Lung (tissue), 12 donors: Measurements from ENCODE around the gene TDRD7. TPM values are rescaled to one million over a fixed set of nuclear protein-coding genes. Genes with fewer than 3 reads are reported as not detected.
"Not testable (repeated sequence)": the region's sequence is repeated elsewhere in the genome, so short reads cannot be mapped to it uniquely, and the experiment has no call there.

ENCODE experiments used
- ATAC-seq: fragments of 200-7000 bp; cut with Tn5 transposase; one replicate; pipeline ENCODE4 v1.9.1; 2020; ENCODE audit warnings: moderate number of reproducible peaks; ENCODE audit not compliant: insufficient read depth, low FRiP score
- DNase-seq, 3 donors: peaks; one replicate each; pipeline ENCODE4 v3.0.0-alpha.2; 2013 to 2017
- H3K27ac ChIP-seq, 2 donors: one replicate each; pipeline ENCODE4 v1.5.1; 2013; ENCODE audit warnings: mild to moderate bottlenecking in 2 of 2, moderate library complexity in 2 of 2, control low read depth in 1 of 2, inconsistent platforms in 1 of 2, low read depth in 1 of 2, low read length in 1 of 2
- H3K27me3 ChIP-seq, 3 donors: one replicate each; pipeline ENCODE4 v1.5.1; 2013; ENCODE audit warnings: low read length in 2 of 3; ENCODE audit not compliant: control insufficient read depth in 3 of 3, insufficient read depth in 3 of 3
- H3K36me3 ChIP-seq, 4 donors: one replicate each; pipeline ENCODE4 v1.5.1; 2013; ENCODE audit warnings: low read length in 4 of 4, mild to moderate bottlenecking in 1 of 4, moderate library complexity in 1 of 4; ENCODE audit not compliant: control insufficient read depth in 4 of 4, insufficient read depth in 4 of 4
- H3K4me1 ChIP-seq, 5 donors: one replicate each; pipeline ENCODE4 v1.5.1; 2013; ENCODE audit warnings: low read length in 5 of 5, mild to moderate bottlenecking in 2 of 5, moderate library complexity in 1 of 5; ENCODE audit not compliant: control insufficient read depth in 5 of 5, insufficient read depth in 5 of 5
- H3K4me3 ChIP-seq: one replicate; pipeline ENCODE4 v1.5.1; 2013; ENCODE audit warnings: mild to moderate bottlenecking, control low read depth, moderate library complexity
- H3K9ac ChIP-seq, 2 donors: one replicate each; pipeline ENCODE4 v1.5.1; 2013; ENCODE audit warnings: low read length in 2 of 2, control low read depth in 1 of 2; ENCODE audit not compliant: insufficient read depth in 1 of 2
- H3K9me3 ChIP-seq, 4 donors: one replicate each; pipeline ENCODE4 v1.5.1; 2013; ENCODE audit warnings: low read length in 3 of 4, mild to moderate bottlenecking in 1 of 4, moderate library complexity in 1 of 4; ENCODE audit not compliant: control insufficient read depth in 4 of 4, insufficient read depth in 3 of 4
- CTCF ChIP-seq: IDR thresholded peaks from 2 replicates; pipeline ENCODE4 v1.5.1; 2012; ENCODE audit warnings: mild to moderate bottlenecking; ENCODE audit errors: control extremely low read depth, extremely low read depth
- WGBS, 2 donors: extraction: QIAGEN DNeasy Blood & Tissue Kit; methylation state at CpG; one replicate each; pipeline ENCODE4 v1.1.7; 2013; 5-methylcytosine and 5-hydroxymethylcytosine counted together
- polyA plus RNA-seq, 2 donors: library from polyadenylated mRNA; stranded (reverse); fragments of 200-250 nt; gene quantifications; one replicate each; pipeline ENCODE4 v1.2.1, GENCODE V29; 2013
- total RNA-seq, 2 donors: library from RNA; depleted of rRNA in 1 of 2; stranded (reverse); fragments of >200 nt in 1 of 2; gene quantifications; one replicate each; pipeline ENCODE4 v1.2.1, GENCODE V29; 2014 to 2021
- donor health status: control.
- donor health status: control.
- donor health status: Bipolar disorder and iron deficiency.
- donor health status: healthy.
- donor health status: DM: yes; HTN: yes; CAD: no.

Gene TDRD7
- total and polyA plus RNA-seq, 4 donors, result 6.8 to 13.3 (median 11.7) TPM

- ATAC-seq (no peak), DNase-seq (no peak)
- Histone ChIP-seq H3K4me3 (no peak overlapping the region), H3K36me3 (peaks cover 0 to 7% (median 1%) of the 10 kb centered on the region in 4 donors), H3K9ac (no peak overlapping the region), H3K9me3 (no peaks in the 10 kb centered on the region), H3K27me3 (no peaks in the 10 kb centered on the region), H3K4me1 (no peaks in the 10 kb centered on the region), H3K27ac (no peak overlapping the region)
- WGBS, 2 donors, result 50 to 67% methylated on average over 3 of the region's 3 CpGs
- TF ChIP-seq CTCF, result no peak
Measured at GRCh38 chr9:97447001-97447400, 35.1 kb downstream of the TDRD7 start.

GRCh38 chr9:97453573-97453972, 41.7 kb downstream of the TDRD7 start:
- 93 to 96% methylated on average over 3 of the region's 3 CpGs for WGBS, 2 donors

GRCh38 chr9:97456841-97457240, 44.9 kb downstream of the TDRD7 start:
- H3K27ac ChIP-seq, H3K9me3 ChIP-seq, H3K27me3 ChIP-seq, DNase-seq, H3K4me3 ChIP-seq, H3K36me3 ChIP-seq, ATAC-seq, H3K9ac ChIP-seq, H3K4me1 ChIP-seq: not testable (repeated sequence)

More at GRCh38 chr9:97453573-97453972, 41.7 kb downstream of the TDRD7 start:
- not testable (repeated sequence) for H3K36me3 ChIP-seq, H3K27me3 ChIP-seq, DNase-seq, H3K9me3 ChIP-seq, H3K9ac ChIP-seq, H3K27ac ChIP-seq, H3K4me1 ChIP-seq, ATAC-seq, H3K4me3 ChIP-seq

- ATAC-seq (no peak), DNase-seq (no peak)
- no peak overlapping the region for H3K27ac ChIP-seq
- no peaks in the 10 kb centered on the region for H3K9me3 ChIP-seq
- peaks cover 0 to 7% (median 0%) of the 10 kb centered on the region in 4 donors for H3K36me3 ChIP-seq
- H3K9ac ChIP-seq, result no peak overlapping the region
- H3K4me3 ChIP-seq, result no peak overlapping the region
- no peaks in the 10 kb centered on the region for H3K27me3 ChIP-seq
- no peak for TF ChIP-seq CTCF
- H3K4me1 ChIP-seq, result peaks cover 0 to 3% (median 0%) of the 10 kb centered on the region in 5 donors
Measured at GRCh38 chr9:97459326-97459725, 47.4 kb downstream of the TDRD7 start.

- Histone ChIP-seq H3K27ac (no peak overlapping the region), H3K27me3 (no peaks in the 10 kb centered on the region), H3K9me3 (no peaks in the 10 kb centered on the region), H3K36me3 (peaks cover 0 to 10% (median 0%) of the 10 kb centered on the region in 4 donors), H3K4me3 (no peak overlapping the region), H3K9ac (no peak overlapping the region), H3K4me1 (peaks cover 0 to 3% (median 0%) of the 10 kb centered on the region in 5 donors)
- TF ChIP-seq CTCF, result no peak
- WGBS, 2 donors, result 92 to 97% methylated on average over 3 of the region's 3 CpGs
- DNase-seq, result no peak
- ATAC-seq, result no peak
Measured at GRCh38 chr9:97462159-97462558, 50.3 kb downstream of the TDRD7 start.
